Epithelial cell of esophagus (primary cell): ENCODE data around the gene HNRNPR.

Source experiments
- DNase-seq: peaks from one replicate; pipeline ENCODE4 v3.0.0; 2010; ENCODE audit warnings: low read depth
- H3K4me3 ChIP-seq: 2 replicates; pipeline ENCODE4 v1.5.1; 2011; ENCODE audit warnings: mild to moderate bottlenecking, low read length, control low read depth
- TF ChIP-seq, protein P1 (sequence below): IDR thresholded peaks from 2 replicates; pipeline ENCODE4 v1.5.1; 2011; ENCODE audit warnings: low read depth, mild to moderate bottlenecking, low read length, control low read depth, inconsistent platforms; ENCODE audit not compliant: insufficient read depth; ENCODE audit errors: missing control alignments

Gene HNRNPR

DNA sequence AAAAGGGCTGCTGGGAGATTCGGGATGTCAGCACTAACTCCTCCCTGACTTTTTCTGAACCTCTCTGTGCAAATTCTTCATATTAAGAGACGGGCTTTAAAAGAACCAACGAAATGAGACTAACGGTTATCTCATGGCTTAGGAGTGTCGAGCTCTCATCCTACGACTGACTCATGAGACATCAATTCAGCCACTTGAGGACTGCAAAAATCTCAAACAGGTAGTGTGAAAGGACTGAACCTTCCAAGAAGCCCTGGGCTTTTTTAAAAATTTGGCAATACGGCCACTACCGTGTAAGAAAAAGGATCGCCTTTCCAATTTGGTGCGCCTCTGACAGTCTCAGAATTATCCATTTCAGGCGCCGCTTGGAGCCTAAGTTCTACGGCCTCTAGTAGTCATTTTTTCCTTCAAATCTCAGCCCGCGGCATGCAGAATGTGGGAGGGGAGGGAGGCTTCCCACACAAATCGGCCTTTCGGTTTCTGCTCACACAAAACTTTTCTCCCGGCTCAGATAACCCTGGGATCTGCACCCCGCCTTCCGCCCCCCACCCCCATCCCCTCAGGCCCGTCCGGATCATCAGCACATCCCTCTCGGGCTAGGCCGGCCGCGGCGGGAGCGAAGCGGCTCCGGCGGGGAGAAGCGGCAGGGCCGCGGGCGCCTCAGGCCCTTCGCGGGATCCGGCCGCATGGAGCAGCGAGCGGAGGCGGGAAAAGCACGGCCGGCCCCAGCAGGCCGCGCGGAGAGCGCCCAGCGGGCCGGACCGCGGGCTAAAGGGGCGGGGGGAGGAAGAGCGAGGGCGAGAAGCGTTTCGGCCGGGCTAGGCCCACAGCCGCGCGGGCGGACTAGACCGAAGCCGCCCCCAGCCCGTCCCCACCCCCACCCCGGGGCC lies 618 bp downstream of the HNRNPR start:
- H3K4me3 ChIP-seq: peak overlapping the region; percentile 80
- TF ChIP-seq, protein P1, sequence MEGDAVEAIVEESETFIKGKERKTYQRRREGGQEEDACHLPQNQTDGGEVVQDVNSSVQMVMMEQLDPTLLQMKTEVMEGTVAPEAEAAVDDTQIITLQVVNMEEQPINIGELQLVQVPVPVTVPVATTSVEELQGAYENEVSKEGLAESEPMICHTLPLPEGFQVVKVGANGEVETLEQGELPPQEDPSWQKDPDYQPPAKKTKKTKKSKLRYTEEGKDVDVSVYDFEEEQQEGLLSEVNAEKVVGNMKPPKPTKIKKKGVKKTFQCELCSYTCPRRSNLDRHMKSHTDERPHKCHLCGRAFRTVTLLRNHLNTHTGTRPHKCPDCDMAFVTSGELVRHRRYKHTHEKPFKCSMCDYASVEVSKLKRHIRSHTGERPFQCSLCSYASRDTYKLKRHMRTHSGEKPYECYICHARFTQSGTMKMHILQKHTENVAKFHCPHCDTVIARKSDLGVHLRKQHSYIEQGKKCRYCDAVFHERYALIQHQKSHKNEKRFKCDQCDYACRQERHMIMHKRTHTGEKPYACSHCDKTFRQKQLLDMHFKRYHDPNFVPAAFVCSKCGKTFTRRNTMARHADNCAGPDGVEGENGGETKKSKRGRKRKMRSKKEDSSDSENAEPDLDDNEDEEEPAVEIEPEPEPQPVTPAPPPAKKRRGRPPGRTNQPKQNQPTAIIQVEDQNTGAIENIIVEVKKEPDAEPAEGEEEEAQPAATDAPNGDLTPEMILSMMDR: no peak
- peak; percentile 73 for DNase-seq

DNA sequence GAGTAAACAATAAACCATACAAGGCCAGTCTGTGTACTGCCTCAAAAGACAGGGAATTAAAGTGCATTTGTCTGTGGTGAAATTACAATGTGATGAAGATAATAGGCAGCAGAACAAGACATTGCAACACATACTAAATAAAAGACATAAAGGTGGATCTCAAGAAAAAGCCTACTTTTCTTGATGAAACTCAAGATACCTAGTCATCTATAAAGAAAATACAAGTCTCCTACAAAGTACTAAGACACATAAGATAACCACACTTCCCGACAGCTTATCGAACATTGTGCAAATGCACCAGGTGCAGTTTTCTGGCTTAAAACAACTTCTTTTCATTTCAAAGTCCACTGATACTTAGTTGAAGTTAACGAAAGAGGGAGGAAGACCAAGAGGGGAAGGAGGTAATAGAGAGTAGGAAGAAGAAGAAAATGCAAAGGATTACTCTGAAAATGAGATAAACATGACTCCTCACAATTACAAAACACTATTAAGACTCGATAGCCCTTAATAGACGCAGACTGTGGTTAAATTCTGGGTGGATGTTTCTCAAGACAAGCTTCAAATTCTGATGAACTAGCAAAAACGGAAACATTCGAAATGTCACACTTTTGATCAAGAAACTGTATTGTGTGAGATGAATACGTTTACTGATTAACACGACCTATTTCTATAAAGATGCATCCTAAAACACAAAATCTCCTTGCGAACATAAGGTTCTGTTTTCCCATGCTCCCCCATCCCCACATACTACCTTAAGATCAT lies 2.0 kb downstream of the HNRNPR start:
- no peak for DNase-seq
- H3K4me3 ChIP-seq: peak overlapping the region; percentile 80
- TF ChIP-seq, protein P1: no peak

DNA sequence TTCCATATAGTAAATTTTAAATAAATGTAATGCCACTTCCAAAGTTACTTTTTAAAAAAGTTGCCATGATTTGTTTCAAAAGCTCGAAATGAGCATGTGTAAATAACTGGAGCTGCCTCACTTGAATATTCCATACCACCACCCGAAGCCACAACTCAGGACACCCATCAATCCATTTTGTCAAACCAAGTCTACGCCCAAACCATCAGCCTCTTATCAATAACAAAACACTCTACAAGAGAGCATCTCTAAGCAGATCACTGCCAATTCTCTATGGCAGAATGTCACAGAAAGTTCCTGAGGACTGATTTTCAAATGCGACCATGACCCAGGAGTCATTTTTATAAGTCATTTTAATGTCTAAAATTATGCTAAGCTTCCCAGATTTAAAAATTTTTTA lies 4.5 kb downstream of the HNRNPR start:
- no peak overlapping the region for H3K4me3 ChIP-seq
- TF ChIP-seq, protein P1: no peak
- no peak for DNase-seq

DNA sequence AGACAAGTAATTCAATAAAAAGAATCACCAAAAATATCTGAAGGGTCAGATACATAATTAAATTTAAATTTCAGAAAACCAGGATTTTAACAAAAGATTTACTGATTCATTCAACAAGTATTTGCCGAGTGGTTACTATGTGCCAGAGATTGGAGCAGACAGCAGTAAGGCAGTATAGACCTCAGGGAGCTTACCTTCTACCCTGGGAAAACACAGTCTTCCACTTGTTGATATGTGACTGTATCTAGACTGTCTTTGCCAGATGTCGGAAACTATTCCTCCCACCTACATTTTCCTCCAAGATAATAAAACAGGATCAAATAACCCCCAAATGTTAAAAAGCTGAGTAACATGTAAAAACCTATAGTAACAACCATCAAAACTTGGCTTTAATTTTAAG lies 6.2 kb downstream of the HNRNPR start:
- no peak for DNase-seq
- TF ChIP-seq, protein P1: no peak
- no peak overlapping the region for H3K4me3 ChIP-seq

DNA sequence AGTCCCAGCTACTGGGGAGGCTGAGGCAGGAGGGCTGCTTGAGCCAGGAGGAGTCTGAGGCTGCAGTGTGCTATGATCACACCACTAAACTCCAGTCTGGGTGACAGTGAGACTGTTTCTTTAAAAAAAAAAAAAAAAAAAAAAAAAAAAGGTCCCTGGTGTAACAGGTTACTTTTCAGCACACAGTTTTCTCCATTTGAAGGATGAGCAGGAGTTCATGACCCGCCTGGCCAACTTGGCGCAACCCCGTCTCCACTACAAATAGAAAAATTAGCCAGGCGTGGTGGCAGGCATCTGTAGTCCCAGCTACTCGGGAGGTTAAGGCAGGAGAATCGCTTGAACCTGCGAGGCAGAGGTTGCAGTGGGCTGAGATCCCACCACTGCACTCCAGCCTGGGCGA lies 12.4 kb downstream of the HNRNPR start:
- no peak for DNase-seq
- no peak overlapping the region for H3K4me3 ChIP-seq
- TF ChIP-seq, protein P1: no peak

DNA sequence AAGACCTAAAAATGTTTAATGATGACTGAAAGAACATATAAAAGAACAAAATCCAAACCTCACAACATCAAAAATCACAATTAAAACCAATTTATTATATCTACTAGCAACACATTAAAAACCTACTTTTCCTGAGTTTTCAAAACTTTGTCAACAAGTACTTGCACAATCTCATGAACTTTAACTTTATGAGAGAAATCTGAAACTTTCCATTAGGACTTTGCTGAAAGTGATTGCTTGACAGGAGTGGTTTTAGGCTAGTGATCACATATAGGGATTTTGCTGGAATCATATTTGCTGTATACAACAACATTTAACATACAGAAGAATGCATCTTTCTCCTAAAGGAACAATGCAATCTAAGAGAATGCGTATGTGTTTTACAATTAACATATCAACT lies 13.2 kb downstream of the HNRNPR start:
- no peak for DNase-seq
- TF ChIP-seq, protein P1: no peak
- H3K4me3 ChIP-seq: no peak overlapping the region

DNA sequence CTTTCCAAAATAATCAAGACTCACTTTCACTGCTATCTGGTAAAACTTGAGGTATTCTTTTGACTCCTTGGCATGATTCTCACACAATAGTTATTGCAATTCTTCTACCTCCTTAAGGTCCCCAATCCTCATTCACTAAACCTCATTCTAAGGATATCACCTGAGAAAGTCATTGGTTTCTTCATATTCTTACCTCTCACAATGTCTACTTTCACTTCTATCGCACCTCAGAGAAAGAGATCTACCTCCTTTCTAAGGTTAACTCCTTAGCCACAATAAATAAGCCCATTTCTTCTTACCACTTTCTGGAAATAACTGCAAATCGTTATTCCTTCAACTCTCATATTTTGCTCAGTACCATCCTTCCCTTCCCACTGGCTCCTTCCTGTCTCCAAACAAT lies 18.7 kb downstream of the HNRNPR start:
- TF ChIP-seq, protein P1: no peak
- H3K4me3 ChIP-seq: no peak overlapping the region
- DNase-seq: no peak
